ENCODE results near the gene DHRS3. TPM values are rescaled to one million over a fixed set of nuclear protein-coding genes. Genes with fewer than 3 reads are reported as not detected.
A peak's percentile ranks its signal among the peaks of the same experiment; 100 is the strongest.

Gene DHRS3
- total and polyA plus RNA-seq, 2 of the 13 experiments (the other 11 are each of a cell fraction or from before 2014, with no cell fraction given) = 48.5 to 90.5 TPM

- TF ChIP-seq, protein P1, sequence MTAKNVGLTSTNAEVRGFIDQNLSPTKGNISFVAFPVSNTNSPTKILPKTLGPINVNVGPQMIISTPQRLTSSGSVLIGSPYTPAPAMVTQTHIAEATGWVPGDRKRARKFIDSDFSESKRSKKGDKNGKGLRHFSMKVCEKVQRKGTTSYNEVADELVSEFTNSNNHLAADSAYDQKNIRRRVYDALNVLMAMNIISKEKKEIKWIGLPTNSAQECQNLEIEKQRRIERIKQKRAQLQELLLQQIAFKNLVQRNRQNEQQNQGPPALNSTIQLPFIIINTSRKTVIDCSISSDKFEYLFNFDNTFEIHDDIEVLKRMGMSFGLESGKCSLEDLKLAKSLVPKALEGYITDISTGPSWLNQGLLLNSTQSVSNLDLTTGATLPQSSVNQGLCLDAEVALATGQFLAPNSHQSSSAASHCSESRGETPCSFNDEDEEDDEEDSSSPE (CRISPR knock-in tag; IDR thresholded peaks at IDR 0.05) = peak; percentile 53; the same call in 1 of the 2 replicates
- TF ChIP-seq KAT8 (CRISPR knock-in tag; IDR thresholded peaks at IDR 0.05) (peak; percentile 11; the same call in 1 of the 2 replicates), ZNF205 (CRISPR knock-in tag; IDR thresholded peaks at IDR 0.05) (no peak), ZNF274 (CRISPR knock-in tag; IDR thresholded peaks at IDR 0.05) (peak; percentile 48; the same call in 1 of the 2 replicates), NCOA5 (CRISPR knock-in tag; IDR thresholded peaks at IDR 0.05) (no peak), PRDM15 (CRISPR knock-in tag; IDR thresholded peaks at IDR 0.05) (peak; percentile 56; the same call in 1 of the 2 replicates), ZNF552 (CRISPR knock-in tag; IDR thresholded peaks at IDR 0.05; ENCODE audit: borderline replicate concordance) (no peak), JUN (CRISPR knock-in tag; IDR thresholded peaks at IDR 0.05) (0 out of 2 replicates have a peak, but pooled peaks have one; percentile 23), THAP11 (CRISPR knock-in tag; IDR thresholded peaks at IDR 0.05) (no peak), ZNF484 (CRISPR knock-in tag; IDR thresholded peaks at IDR 0.05; ENCODE audit: borderline replicate concordance, low read depth) (no peak), MYNN (CRISPR knock-in tag; IDR thresholded peaks at IDR 0.05; ENCODE audit: low read depth) (no peak)
- TF ChIP-seq, protein P2, sequence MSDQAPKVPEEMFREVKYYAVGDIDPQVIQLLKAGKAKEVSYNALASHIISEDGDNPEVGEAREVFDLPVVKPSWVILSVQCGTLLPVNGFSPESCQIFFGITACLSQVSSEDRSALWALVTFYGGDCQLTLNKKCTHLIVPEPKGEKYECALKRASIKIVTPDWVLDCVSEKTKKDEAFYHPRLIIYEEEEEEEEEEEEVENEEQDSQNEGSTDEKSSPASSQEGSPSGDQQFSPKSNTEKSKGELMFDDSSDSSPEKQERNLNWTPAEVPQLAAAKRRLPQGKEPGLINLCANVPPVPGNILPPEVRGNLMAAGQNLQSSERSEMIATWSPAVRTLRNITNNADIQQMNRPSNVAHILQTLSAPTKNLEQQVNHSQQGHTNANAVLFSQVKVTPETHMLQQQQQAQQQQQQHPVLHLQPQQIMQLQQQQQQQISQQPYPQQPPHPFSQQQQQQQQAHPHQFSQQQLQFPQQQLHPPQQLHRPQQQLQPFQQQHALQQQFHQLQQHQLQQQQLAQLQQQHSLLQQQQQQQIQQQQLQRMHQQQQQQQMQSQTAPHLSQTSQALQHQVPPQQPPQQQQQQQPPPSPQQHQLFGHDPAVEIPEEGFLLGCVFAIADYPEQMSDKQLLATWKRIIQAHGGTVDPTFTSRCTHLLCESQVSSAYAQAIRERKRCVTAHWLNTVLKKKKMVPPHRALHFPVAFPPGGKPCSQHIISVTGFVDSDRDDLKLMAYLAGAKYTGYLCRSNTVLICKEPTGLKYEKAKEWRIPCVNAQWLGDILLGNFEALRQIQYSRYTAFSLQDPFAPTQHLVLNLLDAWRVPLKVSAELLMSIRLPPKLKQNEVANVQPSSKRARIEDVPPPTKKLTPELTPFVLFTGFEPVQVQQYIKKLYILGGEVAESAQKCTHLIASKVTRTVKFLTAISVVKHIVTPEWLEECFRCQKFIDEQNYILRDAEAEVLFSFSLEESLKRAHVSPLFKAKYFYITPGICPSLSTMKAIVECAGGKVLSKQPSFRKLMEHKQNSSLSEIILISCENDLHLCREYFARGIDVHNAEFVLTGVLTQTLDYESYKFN (CRISPR knock-in tag; conservative IDR thresholded peaks at IDR 0.05) = peak; percentile 28; the same call in 1 of the 2 replicates
- TF ChIP-seq, protein P3, sequence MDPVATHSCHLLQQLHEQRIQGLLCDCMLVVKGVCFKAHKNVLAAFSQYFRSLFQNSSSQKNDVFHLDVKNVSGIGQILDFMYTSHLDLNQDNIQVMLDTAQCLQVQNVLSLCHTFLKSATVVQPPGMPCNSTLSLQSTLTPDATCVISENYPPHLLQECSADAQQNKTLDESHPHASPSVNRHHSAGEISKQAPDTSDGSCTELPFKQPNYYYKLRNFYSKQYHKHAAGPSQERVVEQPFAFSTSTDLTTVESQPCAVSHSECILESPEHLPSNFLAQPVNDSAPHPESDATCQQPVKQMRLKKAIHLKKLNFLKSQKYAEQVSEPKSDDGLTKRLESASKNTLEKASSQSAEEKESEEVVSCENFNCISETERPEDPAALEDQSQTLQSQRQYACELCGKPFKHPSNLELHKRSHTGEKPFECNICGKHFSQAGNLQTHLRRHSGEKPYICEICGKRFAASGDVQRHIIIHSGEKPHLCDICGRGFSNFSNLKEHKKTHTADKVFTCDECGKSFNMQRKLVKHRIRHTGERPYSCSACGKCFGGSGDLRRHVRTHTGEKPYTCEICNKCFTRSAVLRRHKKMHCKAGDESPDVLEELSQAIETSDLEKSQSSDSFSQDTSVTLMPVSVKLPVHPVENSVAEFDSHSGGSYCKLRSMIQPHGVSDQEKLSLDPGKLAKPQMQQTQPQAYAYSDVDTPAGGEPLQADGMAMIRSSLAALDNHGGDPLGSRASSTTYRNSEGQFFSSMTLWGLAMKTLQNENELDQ (CRISPR knock-in tag; IDR thresholded peaks at IDR 0.05; ENCODE audit: borderline replicate concordance) = no peak
- TF ChIP-seq, protein P4, sequence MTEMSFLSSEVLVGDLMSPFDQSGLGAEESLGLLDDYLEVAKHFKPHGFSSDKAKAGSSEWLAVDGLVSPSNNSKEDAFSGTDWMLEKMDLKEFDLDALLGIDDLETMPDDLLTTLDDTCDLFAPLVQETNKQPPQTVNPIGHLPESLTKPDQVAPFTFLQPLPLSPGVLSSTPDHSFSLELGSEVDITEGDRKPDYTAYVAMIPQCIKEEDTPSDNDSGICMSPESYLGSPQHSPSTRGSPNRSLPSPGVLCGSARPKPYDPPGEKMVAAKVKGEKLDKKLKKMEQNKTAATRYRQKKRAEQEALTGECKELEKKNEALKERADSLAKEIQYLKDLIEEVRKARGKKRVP (CRISPR knock-in tag; IDR thresholded peaks at IDR 0.05) = no peak
These were observed at the start of gene DHRS3 (continued) for GRCh38 chr1:12617901-12618660.
